Measurements from ENCODE around the gene TAAR2.

DNA sequence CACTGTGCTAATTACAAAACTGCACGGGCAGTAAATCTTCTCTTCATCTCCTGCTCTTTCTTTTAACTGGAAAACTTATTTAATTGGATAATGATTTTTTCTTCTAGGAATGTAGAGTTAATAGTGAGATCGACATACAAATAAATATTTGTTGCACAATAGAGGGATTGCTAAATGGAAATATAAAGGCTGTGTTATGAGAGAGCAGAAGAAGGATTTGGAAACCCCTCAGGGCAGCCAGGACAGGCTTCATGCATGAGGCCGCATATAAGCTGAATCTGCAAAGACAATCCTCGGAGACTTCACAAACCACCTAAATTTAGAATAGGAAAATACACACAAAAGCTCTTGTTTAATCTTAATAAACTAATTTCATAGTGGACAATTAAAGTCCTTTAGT is 37.8 kb upstream of the TAAR2 start:
- TF ChIP-seq POLR2A (IDR thresholded peaks at IDR 0.05) = no peak
- TF ChIP-seq, protein P1, sequence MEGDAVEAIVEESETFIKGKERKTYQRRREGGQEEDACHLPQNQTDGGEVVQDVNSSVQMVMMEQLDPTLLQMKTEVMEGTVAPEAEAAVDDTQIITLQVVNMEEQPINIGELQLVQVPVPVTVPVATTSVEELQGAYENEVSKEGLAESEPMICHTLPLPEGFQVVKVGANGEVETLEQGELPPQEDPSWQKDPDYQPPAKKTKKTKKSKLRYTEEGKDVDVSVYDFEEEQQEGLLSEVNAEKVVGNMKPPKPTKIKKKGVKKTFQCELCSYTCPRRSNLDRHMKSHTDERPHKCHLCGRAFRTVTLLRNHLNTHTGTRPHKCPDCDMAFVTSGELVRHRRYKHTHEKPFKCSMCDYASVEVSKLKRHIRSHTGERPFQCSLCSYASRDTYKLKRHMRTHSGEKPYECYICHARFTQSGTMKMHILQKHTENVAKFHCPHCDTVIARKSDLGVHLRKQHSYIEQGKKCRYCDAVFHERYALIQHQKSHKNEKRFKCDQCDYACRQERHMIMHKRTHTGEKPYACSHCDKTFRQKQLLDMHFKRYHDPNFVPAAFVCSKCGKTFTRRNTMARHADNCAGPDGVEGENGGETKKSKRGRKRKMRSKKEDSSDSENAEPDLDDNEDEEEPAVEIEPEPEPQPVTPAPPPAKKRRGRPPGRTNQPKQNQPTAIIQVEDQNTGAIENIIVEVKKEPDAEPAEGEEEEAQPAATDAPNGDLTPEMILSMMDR (IDR thresholded peaks at IDR 0.05 in 4 of 5, conservative IDR thresholded peaks at IDR 0.05 in 1 of 5) = no peak

Measured in gastrocnemius medialis (tissue), 4 donors.